HG02885 (cell line): ENCODE measurements around the gene DPYD.
"Not testable (repeated sequence)": the region's sequence is repeated elsewhere in the genome, so short reads cannot be mapped to it uniquely, and the experiment has no call there.

Experiments
- ATAC-seq: cut with Tn5 transposase; IDR thresholded peaks from one replicate; pipeline ENCODE4 v1.9.1; 2021; ENCODE audit warnings: mild to moderate bottlenecking; ENCODE audit not compliant: unreplicated experiment, poor library complexity

Gene DPYD

GRCh38 chr1:97384294-97384968 is 536.4 kb downstream of the DPYD start:
- no peak for ATAC-seq

- ATAC-seq = no peak
Observed at GRCh38 chr1:97383797-97384196, 537.0 kb downstream of the DPYD start.

GRCh38 chr1:97382206-97382605 is 538.6 kb downstream of the DPYD start:
- no peak for ATAC-seq

- no peak for ATAC-seq
Observed at GRCh38 chr1:97379387-97380075, 541.3 kb downstream of the DPYD start.

GRCh38 chr1:97378596-97378995 is 542.2 kb downstream of the DPYD start:
- no peak for ATAC-seq

GRCh38 chr1:97377432-97378034 is 543.3 kb downstream of the DPYD start:
- ATAC-seq = no peak

DNA sequence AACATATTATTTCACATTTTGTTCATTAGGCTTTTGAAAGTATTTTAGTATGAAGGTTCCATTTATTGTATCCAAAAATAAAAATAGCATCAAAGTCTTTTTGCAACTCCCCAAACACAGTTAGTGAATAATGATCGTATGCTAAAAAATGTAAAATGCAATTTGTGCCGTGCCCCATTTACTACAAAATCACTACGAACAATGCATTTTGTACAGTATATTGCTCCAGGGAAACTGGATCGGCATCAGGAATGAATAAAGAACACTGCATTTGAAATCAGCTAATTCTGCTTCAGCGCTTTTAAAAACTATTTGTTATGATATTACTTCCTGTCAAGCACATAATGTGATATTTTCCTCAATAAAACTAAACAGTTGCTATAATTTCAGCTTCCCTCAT is 547.8 kb downstream of the DPYD start:
- no peak for ATAC-seq

DNA sequence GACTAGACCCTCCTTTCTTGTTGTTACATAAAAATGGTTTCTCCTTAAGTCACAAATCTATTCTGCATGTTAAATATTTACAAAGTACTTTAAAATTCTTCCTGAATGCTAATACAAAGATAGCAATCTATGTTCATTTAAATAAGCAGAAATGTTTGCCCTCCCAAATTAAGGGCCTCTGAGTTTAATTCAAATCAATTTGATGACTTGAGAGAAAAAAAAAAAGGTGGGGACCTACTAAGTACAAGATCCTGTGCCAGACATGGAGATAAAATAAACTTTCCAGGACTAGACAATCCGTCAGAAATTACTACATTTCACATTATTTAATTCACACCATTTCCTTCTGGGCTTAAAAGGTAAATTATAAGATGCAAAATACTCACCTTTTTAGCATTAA is 548.3 kb downstream of the DPYD start:
- ATAC-seq = no peak

DNA sequence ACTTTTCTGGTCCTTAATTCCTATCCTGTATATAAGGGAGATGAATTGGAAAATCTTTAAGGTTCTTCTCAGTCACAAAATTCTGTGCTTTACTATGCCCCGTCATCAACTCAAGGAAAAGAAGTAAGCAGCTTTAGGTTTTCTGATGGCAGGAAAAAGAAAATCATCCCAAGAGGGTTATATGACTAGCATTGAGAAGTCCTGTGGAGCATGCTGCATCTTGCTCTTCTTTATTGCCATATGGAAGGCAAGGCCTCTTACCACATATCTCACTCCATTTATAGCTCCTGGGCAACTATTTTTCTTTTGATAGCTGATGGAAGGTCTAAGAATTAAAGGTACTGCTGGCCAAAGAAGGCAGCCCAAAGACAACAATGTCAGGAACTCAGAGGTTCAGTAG is 552.5 kb downstream of the DPYD start:
- no peak for ATAC-seq

DNA sequence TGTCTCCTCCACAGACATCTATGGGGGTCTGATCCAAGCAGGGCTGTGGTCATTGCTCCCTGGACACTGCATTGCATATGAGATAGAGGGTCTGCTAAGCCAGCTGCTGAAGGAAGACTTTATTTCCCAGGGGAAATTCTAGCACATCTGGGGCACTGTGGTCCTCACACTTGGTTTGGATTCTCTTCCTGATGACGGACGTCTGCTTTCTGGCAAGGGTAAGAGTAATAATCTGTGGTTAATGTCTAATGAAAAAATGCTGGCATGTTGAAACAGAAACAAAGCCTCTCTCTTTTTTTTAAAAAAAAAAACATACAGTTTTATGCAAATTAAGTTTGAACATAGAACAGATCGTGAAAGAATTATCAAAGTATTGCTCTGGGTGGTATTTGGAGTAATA is 553.9 kb downstream of the DPYD start:
- no peak for ATAC-seq

DNA sequence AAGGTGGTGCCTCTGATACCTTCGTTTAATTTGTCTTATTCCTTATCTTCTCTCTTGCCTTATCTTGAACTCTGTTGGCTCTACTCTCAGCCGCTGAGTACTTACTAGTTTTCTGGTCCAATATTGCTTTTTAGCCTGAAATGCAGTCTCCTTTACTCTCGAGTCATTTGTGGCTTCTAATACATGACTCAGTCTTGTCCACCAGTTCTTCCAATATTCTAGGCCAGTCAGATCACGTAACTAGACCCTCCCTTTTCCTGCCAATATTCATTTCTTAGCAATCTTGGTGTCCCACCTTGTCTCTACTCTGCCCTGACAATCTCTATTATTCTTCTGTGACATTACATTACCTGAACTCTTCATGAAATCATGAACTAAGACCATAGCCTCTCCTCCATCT is 555.8 kb downstream of the DPYD start:
- no peak for ATAC-seq

GRCh38 chr1:97364086-97364485 is 556.7 kb downstream of the DPYD start:
- ATAC-seq = no peak

DNA sequence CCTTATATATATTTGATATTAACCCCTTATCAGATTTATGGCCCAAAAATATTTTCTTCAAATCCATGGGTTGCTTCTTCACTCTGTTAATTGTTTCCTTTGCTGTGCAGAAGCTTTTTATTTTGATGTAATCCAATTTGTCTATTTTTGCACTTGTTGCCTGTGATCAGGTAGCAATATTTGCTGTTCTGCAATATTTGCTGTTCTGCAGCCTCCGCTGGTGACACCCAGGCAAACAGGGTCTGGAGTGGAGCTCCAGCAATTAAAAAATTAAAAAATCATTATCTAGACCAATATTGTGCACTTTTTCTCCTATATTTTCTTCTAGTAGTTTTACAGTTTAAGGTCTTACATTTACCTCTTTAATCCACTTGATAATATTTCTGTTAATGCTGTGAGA is 564.5 kb downstream of the DPYD start:
- no peak for ATAC-seq

GRCh38 chr1:97352936-97353382 is 567.9 kb downstream of the DPYD start:
- no peak for ATAC-seq

GRCh38 chr1:97351846-97352245 is 569.0 kb downstream of the DPYD start:
- no peak for ATAC-seq

DNA sequence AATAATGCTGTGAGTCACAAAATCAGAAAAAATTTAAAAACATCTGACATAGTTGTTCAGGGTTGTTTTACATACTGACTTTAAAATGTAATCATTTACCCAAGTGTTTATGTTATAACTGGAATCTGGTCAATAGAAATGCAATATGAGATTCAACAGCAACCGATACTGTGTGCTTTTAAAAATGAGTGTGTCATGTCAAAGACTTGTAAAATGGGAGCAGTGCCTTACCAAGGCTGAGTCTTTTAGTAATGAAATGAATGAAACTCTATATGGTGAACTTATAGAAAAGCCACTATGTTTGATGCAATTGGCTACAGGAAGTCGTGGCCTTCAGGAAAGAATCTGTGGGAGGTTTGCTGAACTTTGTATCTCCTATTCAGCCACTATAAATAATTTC is 570.2 kb downstream of the DPYD start:
- ATAC-seq = no peak

DNA sequence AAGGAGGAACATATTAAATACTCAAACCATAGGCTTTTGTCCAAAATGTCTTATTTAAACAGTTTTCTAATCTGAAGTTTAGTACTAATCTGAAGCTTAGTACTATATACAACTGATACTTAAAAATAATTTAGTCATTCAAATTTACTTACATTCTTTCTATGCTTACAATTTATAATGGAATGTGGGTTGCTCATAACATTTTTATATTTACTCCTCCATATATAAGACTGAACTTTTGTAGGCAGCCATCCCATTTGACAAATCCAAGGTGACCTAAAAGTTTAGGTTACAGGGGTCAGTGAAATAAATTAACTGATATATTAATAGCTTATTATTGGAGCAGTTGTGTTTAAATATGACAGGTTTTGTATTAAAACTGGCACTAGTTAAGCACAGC is 570.6 kb downstream of the DPYD start:
- no peak for ATAC-seq

DNA sequence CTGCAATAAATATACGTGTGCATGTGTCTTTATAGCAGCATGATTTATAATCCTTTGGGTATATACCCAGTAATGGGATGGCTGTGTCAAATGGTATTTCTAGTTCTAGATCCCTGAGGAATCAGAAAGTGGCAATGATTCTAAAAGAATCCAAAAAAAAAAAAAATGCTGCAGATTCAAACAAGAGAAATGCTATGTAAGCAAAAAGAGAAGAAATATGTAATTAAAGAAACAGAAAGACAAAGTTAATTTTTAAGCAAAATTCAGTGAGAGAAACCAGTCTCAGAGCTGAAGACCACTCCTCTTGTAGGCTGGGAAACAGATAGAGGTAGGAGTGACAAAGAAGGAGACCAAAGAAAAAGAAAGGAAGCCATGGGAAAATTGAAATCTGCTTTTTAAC is 571.0 kb downstream of the DPYD start:
- ATAC-seq = not testable (repeated sequence)

DNA sequence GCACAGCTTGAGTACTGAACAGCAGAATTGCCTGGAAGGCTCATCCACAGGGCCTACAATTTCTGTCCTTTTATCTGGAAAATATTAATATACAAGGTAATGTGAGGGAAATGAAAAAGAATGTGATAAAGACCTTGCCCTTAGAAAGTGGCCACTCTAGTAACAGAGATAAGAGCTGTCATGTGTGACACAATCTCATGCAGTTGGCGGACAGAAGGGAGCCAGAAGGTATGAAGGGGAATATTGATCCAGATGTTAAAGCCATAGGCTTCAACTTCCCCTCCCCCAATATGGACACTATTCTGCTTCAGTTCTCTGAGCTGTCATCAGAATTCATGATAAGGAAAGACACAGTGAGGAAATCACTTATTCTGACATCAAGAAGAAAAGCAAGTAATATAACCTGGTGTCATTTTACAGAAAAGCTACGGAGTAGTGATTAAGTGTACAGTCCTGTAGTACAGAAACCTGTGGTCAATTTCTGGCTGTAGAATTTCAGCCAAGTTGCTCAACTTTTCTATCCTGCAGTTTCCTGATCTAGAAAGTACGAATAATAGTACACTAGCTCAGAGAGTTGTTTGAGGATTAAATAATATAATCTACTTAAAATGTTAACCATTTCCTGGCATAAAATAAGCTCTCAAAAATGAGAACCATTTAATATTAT is 572.1 kb downstream of the DPYD start:
- ATAC-seq = no peak

GRCh38 chr1:97340951-97341350 is 579.9 kb downstream of the DPYD start:
- no peak for ATAC-seq

DNA sequence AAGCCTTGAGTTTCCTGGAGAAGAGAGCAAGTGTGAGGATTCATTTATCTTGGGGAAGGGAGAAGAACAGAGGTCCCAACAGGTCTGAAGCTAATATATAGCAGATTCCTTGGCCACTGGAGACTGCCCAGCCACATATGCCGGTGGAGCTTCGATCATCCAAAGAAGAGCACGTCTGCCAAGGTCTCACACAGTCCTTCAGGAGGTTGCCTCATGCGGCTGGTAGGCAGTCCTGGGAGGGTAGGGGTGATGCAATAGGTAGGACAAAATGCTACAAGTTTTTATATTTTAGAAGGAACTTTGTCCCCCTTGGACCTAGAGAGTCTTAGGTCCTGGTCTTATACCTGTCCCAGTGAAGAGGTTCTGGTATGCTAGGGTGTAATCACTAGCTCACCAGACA is 582.5 kb downstream of the DPYD start:
- ATAC-seq = no peak
